OCI-LY1 (cell line): ENCODE results near the gene DCDC1.

ENCODE experiments used
- CTCF ChIP-seq: fragments of 200-600 bp; sonication (generic), shearing (Covaris generic); IDR thresholded peaks from 2 replicates; pipeline ENCODE4 v1.5.1; 2017; ENCODE audit warnings: mild to moderate bottlenecking, antibody characterized with exemption, low read length, moderate library complexity, mixed read lengths
- EZH2 ChIP-seq: fragments of 200-600 bp; sonication (generic), shearing (Covaris generic); IDR thresholded peaks from 2 replicates; pipeline ENCODE4 v1.8.0; 2017; ENCODE audit warnings: borderline replicate concordance, mixed run types, mild to moderate bottlenecking, antibody characterized with exemption, low read length, moderate library complexity, mixed read lengths

- TF ChIP-seq CTCF, result no peak
- no peak for TF ChIP-seq EZH2
Observed at GRCh38 chr11:31120428-31120827, 249.1 kb downstream of the DCDC1 start.
